HepG2 (cell line): ENCODE results near the gene IGFBP6.

Source experiments
- ATF3 ChIP-seq: sonication (generic); formaldehyde crosslinking; IDR thresholded peaks from 2 replicates; pipeline ENCODE4 v1.4.0; 2020; ENCODE audit warnings: missing genetic modification reagents
- CTCF ChIP-seq: sonication (generic); formaldehyde crosslinking; IDR thresholded peaks from 2 replicates; pipeline ENCODE4 v1.5.0; 2020; ENCODE audit warnings: mild to moderate bottlenecking, missing genetic modification reagents, moderate library complexity
- NKX3-1 ChIP-seq: sonication (generic); formaldehyde crosslinking; IDR thresholded peaks from 2 replicates; pipeline ENCODE4 v1.5.0; 2020; ENCODE audit warnings: missing genetic modification reagents
- PHF21A ChIP-seq: sonication (generic); formaldehyde crosslinking; IDR thresholded peaks from 2 replicates; pipeline ENCODE4 v1.5.0; 2020; ENCODE audit warnings: mild to moderate bottlenecking, missing genetic modification reagents
- RERE ChIP-seq: IDR thresholded peaks from 2 replicates; pipeline ENCODE4 v1.6.1; 2016; ENCODE audit warnings: low read depth, missing genetic modification reagents, missing compliant biosample characterization
- ZNF703 ChIP-seq: sonication (generic); formaldehyde crosslinking; IDR thresholded peaks from 2 replicates; pipeline ENCODE4 v1.5.1; 2020; ENCODE audit warnings: missing genetic modification reagents, mild to moderate bottlenecking, moderate library complexity, borderline replicate concordance
- ZNF710 ChIP-seq: sonication (generic); formaldehyde crosslinking; IDR thresholded peaks from 2 replicates; pipeline ENCODE4 v1.5.0; 2020; ENCODE audit warnings: mild to moderate bottlenecking, missing genetic modification reagents, borderline replicate concordance

- TF ChIP-seq ZNF703 (CRISPR knock-in tag) (no peak), RERE (CRISPR knock-in tag) (no peak), ZNF710 (CRISPR knock-in tag) (no peak), PHF21A (CRISPR knock-in tag) (no peak), CTCF (no peak), NKX3-1 (CRISPR knock-in tag) (no peak), ATF3 (CRISPR knock-in tag) (no peak)
These were observed 31.5 kb downstream of the IGFBP6 start for GRCh38 chr12:53128780-53129569.
